WI38 (cell line): ENCODE data around the gene IFFO2.

Experiments used
- H3K4me3 ChIP-seq: 2 replicates; pipeline ENCODE4 v1.5.1; 2011; ENCODE audit warnings: low read depth, mild to moderate bottlenecking, control low read depth, low read length
- CTCF ChIP-seq: IDR thresholded peaks from 2 replicates; pipeline ENCODE4 v1.5.1; 2012; ENCODE audit warnings: low read depth, mild to moderate bottlenecking, control low read depth, low read length

Gene IFFO2

GRCh38 chr1:18936814-18937481, 19.5 kb downstream of the IFFO2 start:
- TF ChIP-seq CTCF: no peak
- H3K4me3 ChIP-seq: no peak overlapping the region

GRCh38 chr1:18936471-18936813, 20.0 kb downstream of the IFFO2 start:
- no peak overlapping the region for H3K4me3 ChIP-seq
- no peak for TF ChIP-seq CTCF

GRCh38 chr1:18934205-18935000, 22.1 kb downstream of the IFFO2 start:
- no peak for TF ChIP-seq CTCF

GRCh38 chr1:18932879-18933278, 23.6 kb downstream of the IFFO2 start:
- H3K4me3 ChIP-seq: no peak overlapping the region
- TF ChIP-seq CTCF: no peak

More at GRCh38 chr1:18934205-18935000, 22.1 kb downstream of the IFFO2 start:
- H3K4me3 ChIP-seq: no peak overlapping the region

- no peak for TF ChIP-seq CTCF
- no peak overlapping the region for H3K4me3 ChIP-seq
These were observed 24.1 kb downstream of the IFFO2 start for GRCh38 chr1:18932387-18932786.

- no peak overlapping the region for H3K4me3 ChIP-seq
- no peak for TF ChIP-seq CTCF
These were observed 24.7 kb downstream of the IFFO2 start for GRCh38 chr1:18931730-18932129.

- no peak overlapping the region for H3K4me3 ChIP-seq
- TF ChIP-seq CTCF: no peak
These were observed 26.8 kb downstream of the IFFO2 start for GRCh38 chr1:18929686-18930085.
